Measurements from ENCODE around the gene MAGI2.

The MAGI2 gene

GRCh38 chr7:78768859-78769258 lies 684.6 kb downstream of the MAGI2 start:
- H3K4me3 ChIP-seq (replicated peaks; ENCODE audit: low read depth, low read length): peak overlapping the region; percentile 37
- no peak for DNase-seq (ENCODE audit: extremely low read depth, low read depth)
- TF ChIP-seq CTCF (IDR thresholded peaks at IDR 0.05; ENCODE audit: low read depth, low read length, missing control alignments): no peak

GRCh38 chr7:78765943-78766729 lies 687.3 kb downstream of the MAGI2 start:
- no peak for DNase-seq (ENCODE audit: extremely low read depth, low read depth)
- H3K4me3 ChIP-seq (replicated peaks; ENCODE audit: low read depth, low read length): no peak overlapping the region
- no peak for TF ChIP-seq CTCF (IDR thresholded peaks at IDR 0.05; ENCODE audit: low read depth, low read length, missing control alignments)

GRCh38 chr7:78764571-78764970 lies 688.9 kb downstream of the MAGI2 start:
- H3K4me3 ChIP-seq (replicated peaks; ENCODE audit: low read depth, low read length): no peak overlapping the region
- DNase-seq (ENCODE audit: extremely low read depth, low read depth): no peak
- no peak for TF ChIP-seq CTCF (IDR thresholded peaks at IDR 0.05; ENCODE audit: low read depth, low read length, missing control alignments)

- no peak overlapping the region for H3K4me3 ChIP-seq (replicated peaks; ENCODE audit: low read depth, low read length)
- TF ChIP-seq CTCF (IDR thresholded peaks at IDR 0.05; ENCODE audit: low read depth, low read length, missing control alignments): no peak
- no peak for DNase-seq (ENCODE audit: extremely low read depth, low read depth)
Measured at GRCh38 chr7:78762625-78763024, 690.8 kb downstream of the MAGI2 start.

- DNase-seq (ENCODE audit: extremely low read depth, low read depth): no peak
- no peak for TF ChIP-seq CTCF (IDR thresholded peaks at IDR 0.05; ENCODE audit: low read depth, low read length, missing control alignments)
- H3K4me3 ChIP-seq (replicated peaks; ENCODE audit: low read depth, low read length): no peak overlapping the region
Measured at GRCh38 chr7:78760620-78761355, 692.7 kb downstream of the MAGI2 start.

GRCh38 chr7:78752554-78752953 lies 700.9 kb downstream of the MAGI2 start:
- H3K4me3 ChIP-seq (replicated peaks; ENCODE audit: low read depth, low read length): no peak overlapping the region
- TF ChIP-seq CTCF (IDR thresholded peaks at IDR 0.05; ENCODE audit: low read depth, low read length, missing control alignments): no peak
- no peak for DNase-seq (ENCODE audit: extremely low read depth, low read depth)

Data from HFF-Myc (cell line).